HCT116 (cell line): ENCODE results near the gene NDC1.

ENCODE experiments used
- CEBPB ChIP-seq: IDR thresholded peaks from 2 replicates; pipeline ENCODE4 v1.6.1; 2012; ENCODE audit warnings: low read depth
- POLR2A ChIP-seq: IDR thresholded peaks from 2 replicates; pipeline ENCODE4 v1.7.0; 2011; ENCODE audit warnings: borderline replicate concordance; ENCODE audit not compliant: insufficient read depth, insufficient read length; ENCODE audit errors: extremely low read depth
- SIN3A ChIP-seq: IDR thresholded peaks from 2 replicates; pipeline ENCODE4 v1.6.1; 2012; ENCODE audit warnings: low read depth
- SRF ChIP-seq: IDR thresholded peaks from 2 replicates; pipeline ENCODE4 v1.6.1; 2012; ENCODE audit warnings: low read depth
- TCF7L2 ChIP-seq: IDR thresholded peaks from 2 replicates; pipeline ENCODE4 v1.7.0; 2011; ENCODE audit warnings: borderline replicate concordance, inconsistent platforms; ENCODE audit not compliant: insufficient read depth, insufficient read length; ENCODE audit errors: extremely low read depth
- TF ChIP-seq, protein P1 (sequence below), 3 experiments: fragments of 200-600 bp in 1 of 3; sonication (generic) in 1 of 3; IDR thresholded peaks in 2 of 3; conservative IDR thresholded peaks in 1 of 3; 2 replicates each; pipeline ENCODE4 v1.5.1; 2012 to 2017; ENCODE audit warnings: low read depth in 2 of 3, low read length in 2 of 3, antibody characterized with exemption in 1 of 3, borderline replicate concordance in 1 of 3, control low read depth in 1 of 3, mild to moderate bottlenecking in 1 of 3, mixed read lengths in 1 of 3, mixed run types in 1 of 3, moderate library complexity in 1 of 3; ENCODE audit not compliant: insufficient read depth in 1 of 3

DNA sequence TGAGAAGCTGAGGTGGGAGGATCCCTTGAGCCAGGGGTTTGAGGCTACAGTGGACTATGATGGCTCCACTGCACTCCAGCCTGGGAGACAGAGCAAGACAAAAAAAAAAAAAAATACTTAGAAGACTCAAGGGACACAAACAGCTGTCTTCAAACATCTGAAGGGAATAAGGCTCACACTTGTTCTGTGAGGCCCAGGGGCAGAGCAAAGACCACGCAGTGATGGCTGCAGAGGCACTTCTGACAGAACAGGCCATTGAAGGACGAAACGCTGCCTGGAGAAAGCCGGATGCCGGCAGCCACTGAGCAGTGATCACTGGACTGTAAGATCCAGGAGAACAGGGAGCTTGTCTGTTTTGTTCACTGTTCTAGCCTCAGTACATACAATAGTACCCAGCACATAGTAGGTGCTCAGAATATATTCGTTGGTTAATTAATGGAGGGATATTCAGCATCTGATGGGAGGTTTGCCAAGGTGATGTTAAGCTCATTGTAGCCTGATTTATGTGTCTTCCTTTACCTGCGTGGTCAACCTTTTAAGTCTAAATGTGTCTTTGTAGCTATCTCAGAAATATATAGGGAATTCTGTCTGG lies 12.1 kb upstream of the NDC1 start:
- TF ChIP-seq POLR2A: no peak
- no peak for TF ChIP-seq SRF
- TF ChIP-seq, protein P1, sequence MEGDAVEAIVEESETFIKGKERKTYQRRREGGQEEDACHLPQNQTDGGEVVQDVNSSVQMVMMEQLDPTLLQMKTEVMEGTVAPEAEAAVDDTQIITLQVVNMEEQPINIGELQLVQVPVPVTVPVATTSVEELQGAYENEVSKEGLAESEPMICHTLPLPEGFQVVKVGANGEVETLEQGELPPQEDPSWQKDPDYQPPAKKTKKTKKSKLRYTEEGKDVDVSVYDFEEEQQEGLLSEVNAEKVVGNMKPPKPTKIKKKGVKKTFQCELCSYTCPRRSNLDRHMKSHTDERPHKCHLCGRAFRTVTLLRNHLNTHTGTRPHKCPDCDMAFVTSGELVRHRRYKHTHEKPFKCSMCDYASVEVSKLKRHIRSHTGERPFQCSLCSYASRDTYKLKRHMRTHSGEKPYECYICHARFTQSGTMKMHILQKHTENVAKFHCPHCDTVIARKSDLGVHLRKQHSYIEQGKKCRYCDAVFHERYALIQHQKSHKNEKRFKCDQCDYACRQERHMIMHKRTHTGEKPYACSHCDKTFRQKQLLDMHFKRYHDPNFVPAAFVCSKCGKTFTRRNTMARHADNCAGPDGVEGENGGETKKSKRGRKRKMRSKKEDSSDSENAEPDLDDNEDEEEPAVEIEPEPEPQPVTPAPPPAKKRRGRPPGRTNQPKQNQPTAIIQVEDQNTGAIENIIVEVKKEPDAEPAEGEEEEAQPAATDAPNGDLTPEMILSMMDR (IDR thresholded peaks at IDR 0.05 in 2 of 3, conservative IDR thresholded peaks at IDR 0.05 in 1 of 3; ENCODE audit: borderline replicate concordance in 1 of 3, insufficient read depth in 1 of 3, low read depth in 2 of 3, low read length in 2 of 3): no peak
- no peak for TF ChIP-seq SIN3A
- no peak for TF ChIP-seq CEBPB
- no peak for TF ChIP-seq TCF7L2
